CD4-positive, alpha-beta T cell treated with Interleukin-17A for 1 hour (primary cell): ENCODE measurements around the gene NELFB.
A peak's percentile ranks its signal among the peaks of the same experiment; 100 is the strongest.

Experiments
- DNase-seq: peaks from one replicate; pipeline ENCODE4 v3.0.0-alpha.2; 2020

Gene NELFB

GRCh38 chr9:137317021-137317717, 62.0 kb downstream of the NELFB start:
- no peak for DNase-seq

DNA sequence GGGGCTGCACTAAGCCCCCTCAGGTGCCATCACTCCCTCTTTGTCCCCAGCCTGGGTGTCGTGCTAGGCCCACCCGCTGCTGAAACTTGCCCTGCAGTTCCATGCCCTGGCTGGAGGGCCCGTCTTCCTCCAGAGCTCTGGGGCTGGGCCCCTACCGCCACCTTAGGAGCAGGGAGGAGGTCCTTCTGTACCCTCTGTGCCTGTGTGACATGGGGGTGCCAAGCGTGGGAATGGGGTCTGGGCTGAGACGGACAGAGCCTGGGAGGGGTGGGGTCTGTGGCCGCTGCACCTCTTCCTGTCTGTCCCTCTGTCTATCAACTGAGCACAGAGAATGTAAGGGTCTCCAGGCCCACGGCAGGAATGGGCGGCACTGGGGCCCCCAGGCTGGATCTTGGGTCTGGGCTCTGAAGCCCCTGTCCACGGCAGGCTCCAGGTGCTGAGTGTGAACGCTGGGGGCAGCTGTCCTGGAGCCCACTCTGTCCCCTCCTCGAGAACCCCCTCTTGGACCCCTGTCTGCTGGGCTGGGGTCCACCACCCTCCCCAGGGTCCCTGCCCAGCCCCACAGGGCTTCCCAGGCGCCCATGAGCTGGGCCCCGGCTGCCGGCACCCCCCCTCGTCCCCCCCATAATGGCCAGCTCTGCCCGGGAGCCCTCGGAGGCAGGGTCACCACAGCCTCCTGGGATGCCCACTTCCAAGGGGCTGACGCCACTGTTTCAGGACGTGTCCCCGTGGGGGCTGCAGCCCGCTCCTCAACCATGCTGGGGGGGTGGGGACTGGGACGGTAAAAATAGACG, 62.8 kb downstream of the NELFB start:
- DNase-seq = no peak

DNA sequence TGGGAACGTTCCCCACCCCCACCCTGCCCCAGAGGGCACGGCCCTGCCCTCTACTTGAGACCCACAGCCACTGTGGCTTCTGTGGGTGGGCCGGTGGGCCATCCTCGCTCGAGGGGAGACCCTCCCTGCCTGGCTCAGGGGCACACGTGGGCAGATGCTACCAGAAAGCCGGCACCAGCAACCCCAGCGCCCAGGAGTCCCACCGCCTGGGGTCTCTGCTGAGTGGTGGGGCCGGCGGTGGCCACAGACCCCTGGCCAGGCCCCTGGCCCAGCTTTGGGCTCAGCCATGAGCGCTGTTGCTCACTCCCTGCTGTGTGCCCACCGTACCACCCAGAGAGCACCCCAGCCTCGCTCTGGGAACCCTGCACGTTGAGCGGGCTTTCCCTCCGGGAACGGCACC, 63.5 kb downstream of the NELFB start:
- DNase-seq = no peak

GRCh38 chr9:137319011-137319738, 64.0 kb downstream of the NELFB start:
- no peak for DNase-seq

GRCh38 chr9:137319739-137320551, 64.8 kb downstream of the NELFB start:
- no peak for DNase-seq

GRCh38 chr9:137320555-137321384, 65.6 kb downstream of the NELFB start:
- DNase-seq = peak; percentile 31

GRCh38 chr9:137321726-137322361, 66.7 kb downstream of the NELFB start:
- DNase-seq = no peak
